HG02943 (cell line): ENCODE data around the gene NHS.
A peak's percentile ranks its signal among the peaks of the same experiment; 100 is the strongest.

ENCODE experiments used
- ATAC-seq: cut with Tn5 transposase; IDR thresholded peaks from one replicate; pipeline ENCODE4 v1.9.1; 2021; ENCODE audit warnings: mild to moderate bottlenecking, low read depth, moderate library complexity; ENCODE audit not compliant: unreplicated experiment

Gene NHS

DNA sequence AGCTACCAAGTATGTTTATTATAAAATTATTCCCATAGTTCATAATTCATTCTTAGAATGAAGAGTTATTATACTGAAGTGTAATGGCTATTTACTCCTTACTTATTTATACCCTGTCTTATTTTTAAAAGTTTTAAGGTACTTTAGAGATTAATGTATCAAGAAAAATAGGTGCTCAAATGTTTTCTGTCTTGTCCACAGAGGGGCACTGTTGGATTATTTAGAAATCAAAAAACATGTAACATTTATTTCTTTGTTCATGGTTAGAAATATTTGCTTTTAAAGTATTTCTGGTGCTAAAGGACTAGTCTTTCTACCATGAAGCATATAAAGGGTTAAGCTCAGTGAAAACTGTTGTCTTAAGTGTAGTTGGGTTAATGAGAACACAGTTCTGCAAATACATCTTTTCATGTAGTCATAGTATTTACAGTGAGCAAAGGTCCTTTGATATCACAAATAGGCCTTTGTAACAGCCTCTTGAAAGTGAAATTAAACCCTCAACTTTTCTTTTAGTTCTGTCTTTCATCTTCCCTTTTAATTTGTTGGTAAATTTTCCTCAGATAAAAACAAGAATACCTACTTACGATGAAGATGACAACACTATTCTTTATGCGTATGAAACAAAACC is 370.0 kb downstream of the NHS start:
- no peak for ATAC-seq

DNA sequence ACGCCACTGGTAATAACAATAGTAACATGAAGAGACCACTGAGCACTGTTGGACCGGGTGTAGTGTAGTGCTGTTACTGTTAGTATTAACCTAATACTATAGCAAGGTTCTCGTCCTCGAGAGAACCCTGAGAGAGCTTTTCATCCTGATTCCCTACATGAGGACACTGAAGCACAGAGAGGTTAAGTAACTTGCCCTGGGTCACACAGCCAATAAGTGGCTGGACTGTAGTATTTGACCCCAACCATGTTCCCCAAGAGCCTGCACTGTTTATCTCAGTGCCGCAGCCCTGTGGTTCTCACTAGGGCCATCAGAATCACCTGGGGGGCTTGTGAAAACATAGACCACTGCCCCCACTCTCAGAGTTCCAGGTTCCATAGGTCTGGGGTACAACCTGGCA is 372.7 kb downstream of the NHS start:
- no peak for ATAC-seq

- ATAC-seq = no peak
Observed at GRCh38 chrX:17748684-17749083, 373.7 kb downstream of the NHS start.

DNA sequence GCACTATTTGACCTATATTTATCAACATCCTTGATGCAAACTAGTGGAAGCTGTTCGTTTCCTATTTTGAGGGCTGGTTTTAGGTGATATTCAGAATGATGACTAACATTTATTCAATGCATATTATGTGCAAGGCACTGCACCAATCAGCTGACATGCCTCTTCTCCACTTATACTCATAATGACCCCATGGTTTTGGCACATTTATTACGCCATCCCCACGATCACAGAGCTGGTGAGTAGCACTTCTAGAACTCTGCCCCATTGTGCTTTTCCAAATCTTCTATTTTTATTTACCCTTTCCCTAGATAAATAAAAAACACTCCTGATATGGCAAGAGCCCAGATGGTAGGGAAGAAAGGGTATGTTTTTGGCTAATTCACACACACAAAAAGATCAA is 375.4 kb downstream of the NHS start:
- ATAC-seq = no peak

GRCh38 chrX:17758382-17758781 is 383.4 kb downstream of the NHS start:
- peak; percentile 84 for ATAC-seq

DNA sequence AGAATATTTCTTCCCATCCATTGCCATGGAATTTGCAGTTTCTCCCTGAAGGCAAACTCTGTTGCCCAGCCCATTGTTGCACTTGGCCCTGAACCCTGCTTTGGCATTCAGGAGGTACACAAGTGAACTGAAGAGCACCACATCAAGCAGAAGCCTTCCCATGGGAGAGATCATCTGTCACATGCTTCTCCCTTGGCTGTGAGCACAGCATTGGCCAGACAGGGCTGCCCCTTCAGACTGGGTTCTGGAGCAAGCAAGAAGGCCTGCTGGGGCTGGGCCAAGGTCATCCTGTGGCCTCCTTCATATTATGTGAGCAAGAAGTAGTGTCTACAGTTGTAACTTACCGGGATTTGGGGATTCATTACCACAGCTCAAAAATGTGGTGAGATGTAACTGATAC is 385.0 kb downstream of the NHS start:
- ATAC-seq = no peak

DNA sequence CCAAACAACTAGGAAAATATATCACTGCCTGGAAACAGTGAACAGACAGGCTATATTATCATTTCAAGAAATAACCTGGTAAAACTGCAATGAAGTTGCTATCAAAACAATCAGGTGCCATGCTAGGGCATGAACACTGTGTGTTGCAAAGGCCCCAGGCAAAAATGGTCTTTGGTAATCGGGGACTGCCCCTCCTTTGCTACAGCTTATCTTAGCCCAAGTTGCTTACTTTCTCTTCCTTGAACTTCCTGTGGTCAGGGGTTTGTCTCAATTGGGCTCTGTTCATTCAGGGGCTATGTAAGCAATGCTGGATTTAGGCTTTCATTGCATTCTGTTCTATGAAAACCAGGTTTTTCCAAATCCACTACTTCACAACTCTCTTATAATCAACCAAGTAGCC is 392.7 kb downstream of the NHS start:
- no peak for ATAC-seq

DNA sequence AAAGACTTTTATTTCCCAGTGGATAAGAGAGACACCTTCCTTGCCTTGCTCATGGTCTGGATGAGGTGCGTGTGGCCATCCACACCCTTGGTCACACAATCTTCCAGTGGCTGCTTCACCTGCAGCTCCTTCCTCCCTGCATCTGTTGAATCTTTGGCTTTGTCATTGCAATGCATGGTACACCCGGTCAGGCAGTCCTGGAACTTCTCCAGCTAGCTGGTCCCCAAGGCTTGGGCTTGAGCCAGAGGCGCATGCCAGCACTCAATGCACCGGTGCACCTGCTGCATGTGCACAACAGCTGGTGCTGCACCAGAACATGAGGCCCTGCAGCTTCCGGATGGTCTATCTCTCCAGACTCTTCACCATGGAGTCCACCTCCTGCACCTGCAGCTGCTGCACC is 394.0 kb downstream of the NHS start:
- ATAC-seq = no peak

DNA sequence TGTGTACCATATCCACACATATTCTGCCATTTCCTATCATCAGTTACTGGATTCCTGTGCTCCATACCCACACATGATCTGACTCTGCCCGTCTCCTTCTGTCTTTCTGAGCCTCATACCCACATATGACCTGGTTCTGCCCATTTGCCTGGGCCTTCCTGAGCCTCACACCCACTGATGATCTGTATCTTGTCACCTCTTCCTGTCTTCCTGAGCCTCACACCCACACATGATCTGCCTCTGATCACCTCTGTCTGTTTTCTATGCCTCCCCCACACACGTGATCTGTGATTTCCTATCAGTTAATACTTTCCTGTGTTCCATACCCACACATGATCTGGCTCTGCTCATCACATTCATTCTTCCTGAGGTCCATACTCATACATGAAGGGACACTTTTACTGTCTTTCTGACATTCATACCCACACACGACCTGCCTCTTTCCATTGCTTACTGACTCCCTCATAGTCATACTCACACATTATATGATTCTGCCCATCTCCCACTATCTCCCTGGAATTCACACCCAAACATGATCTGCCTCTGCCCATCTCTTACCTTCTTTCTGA is 394.8 kb downstream of the NHS start:
- no peak for ATAC-seq

GRCh38 chrX:17773221-17773876 is 398.3 kb downstream of the NHS start:
- no peak for ATAC-seq

DNA sequence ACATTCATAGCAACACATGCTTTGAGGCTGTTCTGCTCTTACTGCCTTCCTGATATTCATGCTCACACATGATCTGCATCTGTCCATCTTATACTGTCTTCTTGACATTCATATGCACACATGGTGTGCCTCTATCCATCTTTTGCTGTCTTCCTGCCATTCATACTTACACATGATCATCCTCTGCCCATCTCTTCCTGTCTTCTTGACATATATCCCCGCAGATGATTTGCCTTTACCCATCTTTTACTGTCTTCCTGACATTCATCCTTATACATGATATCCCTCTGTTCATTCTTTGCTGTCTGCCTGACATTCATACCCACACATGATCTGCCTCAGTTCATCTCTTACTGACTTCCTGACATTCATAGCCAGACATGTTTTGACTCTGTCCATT is 399.1 kb downstream of the NHS start:
- no peak for ATAC-seq

DNA sequence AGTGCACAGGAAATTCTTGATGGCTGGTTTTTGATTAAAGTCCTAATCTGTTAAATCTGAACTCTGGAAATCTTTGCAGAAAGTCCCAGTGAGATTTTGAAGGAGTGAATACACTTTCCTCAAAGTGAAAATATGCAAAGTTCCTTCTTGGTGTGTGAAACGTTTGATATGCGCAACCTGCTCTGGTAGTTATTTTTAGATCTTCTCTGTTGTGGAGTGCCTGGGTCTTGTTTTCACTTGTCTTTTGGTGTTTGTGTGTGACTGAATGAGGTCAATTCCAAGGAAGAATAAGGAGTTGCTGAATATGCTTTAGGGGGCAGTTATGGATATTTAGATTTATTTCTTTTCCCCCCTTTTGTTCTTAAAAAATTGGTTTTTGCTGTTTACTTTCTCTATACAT is 404.0 kb downstream of the NHS start:
- ATAC-seq = no peak

- ATAC-seq = no peak
Observed at GRCh38 chrX:17779434-17779833, 404.4 kb downstream of the NHS start.
